Measurements from ENCODE around the gene UBAC1. TPM values are rescaled to one million over a fixed set of nuclear protein-coding genes. Genes with fewer than 3 reads are reported as not detected.

The UBAC1 gene
- polyA plus RNA-seq, 3 donors, result 30.9 to 35.9 (median 33.2) TPM

DNA sequence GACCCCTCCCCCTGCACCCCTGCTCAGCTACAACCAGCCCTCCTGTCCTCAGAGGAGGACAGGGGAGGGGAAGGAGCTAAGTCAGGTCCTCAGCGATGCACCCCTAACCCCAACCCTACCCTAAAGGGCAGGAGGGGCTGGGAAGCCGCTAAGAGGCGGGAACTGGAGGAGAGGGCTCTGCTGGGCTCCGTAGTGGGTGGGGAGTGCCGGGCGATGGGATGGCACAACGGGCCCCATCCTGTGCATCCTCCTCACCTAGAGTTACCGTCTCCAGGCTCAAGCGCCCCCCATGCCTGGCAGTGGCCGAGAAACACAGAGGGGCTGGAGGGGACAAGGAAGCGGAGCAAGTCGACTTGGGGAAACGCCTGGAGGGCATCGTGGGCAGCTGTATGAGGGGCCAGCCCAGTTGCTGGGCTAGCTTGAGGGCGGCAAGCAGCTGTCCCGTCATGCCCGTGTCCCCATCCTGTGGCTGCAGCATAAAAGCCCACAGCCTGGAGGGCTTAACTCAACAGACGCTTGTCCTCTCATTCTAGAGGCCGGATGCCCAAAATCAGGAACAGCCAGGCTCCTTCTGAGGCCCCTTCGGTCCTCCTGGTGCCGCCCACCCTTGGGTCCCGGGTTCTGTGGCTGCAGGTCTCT lies 23.0 kb upstream of the UBAC1 start:
- DNase-seq (ENCODE audit: extremely low read depth in 1 of 11, low read depth in 9 of 11, low spot score in 4 of 11), result no peak

GRCh38 chr9:135983208-135984071 lies 22.3 kb upstream of the UBAC1 start:
- DNase-seq (ENCODE audit: extremely low read depth in 1 of 11, low read depth in 9 of 11, low spot score in 4 of 11), result no peak

- no peak for DNase-seq (ENCODE audit: extremely low read depth in 1 of 11, low read depth in 9 of 11, low spot score in 4 of 11)
Measured at GRCh38 chr9:135982499-135983207, 21.5 kb upstream of the UBAC1 start.

DNA sequence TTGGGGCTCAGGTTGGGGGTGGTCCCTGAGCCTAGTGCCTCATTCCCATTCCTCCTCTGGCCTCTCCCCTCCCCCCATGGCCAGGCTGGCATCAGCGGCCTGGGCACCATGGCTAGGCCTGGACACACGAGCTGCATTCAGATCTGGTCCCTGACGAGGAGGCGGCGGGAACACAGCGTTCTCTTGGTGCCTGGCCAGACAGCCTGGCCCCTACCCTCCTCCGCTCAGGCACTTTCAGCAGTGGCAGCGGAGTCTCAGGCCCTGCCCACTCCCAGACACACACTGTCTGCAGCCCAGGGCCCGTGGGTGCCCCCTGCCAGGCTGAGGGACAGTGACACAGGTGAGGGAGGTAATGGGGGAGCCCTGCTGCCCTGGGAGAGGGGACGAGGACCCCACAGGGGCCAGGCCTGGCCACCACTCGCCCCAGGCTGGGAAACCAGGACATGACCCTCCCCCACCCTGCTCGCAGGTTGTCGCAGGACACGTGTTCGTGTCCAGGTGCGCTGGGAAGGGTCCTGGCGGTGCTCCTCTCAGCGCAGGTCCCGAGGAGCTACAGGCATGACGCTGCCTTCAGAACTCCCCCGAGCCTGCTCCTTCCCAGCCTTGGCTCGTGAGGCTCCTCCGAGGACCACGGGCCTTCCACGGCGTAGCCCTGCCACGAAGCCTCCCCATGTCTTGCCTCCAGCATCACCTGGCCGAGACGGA lies 19.9 kb upstream of the UBAC1 start:
- no peak for DNase-seq (ENCODE audit: extremely low read depth in 1 of 11, low read depth in 9 of 11, low spot score in 4 of 11)

DNA sequence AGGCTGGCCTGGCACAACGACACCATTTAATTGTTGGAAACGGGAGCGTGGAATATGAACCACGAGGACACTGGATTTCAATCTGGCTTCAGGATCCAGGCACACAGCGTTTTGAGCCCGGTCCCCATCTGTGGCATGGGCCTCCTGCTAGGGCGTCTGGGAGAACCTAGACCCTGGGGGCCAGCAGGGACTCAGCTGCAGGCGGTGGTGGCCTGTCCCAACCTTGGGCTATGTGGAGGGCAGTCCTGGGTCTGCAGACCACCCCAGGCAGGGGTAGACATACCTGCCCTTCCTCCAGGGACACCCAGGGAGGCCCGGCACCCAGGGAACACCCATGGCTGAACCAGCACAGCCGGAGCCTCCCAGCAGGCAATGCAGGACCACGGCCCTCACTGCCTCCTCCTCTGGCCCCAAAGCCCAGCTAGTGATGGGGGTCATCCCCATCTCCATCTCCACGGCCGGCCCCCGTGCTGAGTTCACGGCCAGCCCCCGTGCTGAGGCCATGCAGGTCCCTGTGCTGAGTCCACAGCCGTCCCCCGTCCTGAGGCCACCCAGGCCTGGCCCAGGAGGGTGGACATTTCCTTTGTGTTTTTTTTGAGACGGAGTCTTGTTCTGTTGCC lies 18.5 kb upstream of the UBAC1 start:
- DNase-seq (ENCODE audit: extremely low read depth in 1 of 11, low read depth in 9 of 11, low spot score in 4 of 11), result no peak

- DNase-seq (ENCODE audit: extremely low read depth in 1 of 11, low read depth in 9 of 11, low spot score in 4 of 11), result no peak
Measured at GRCh38 chr9:135978642-135979546, 17.7 kb upstream of the UBAC1 start.

GRCh38 chr9:135976944-135977343 lies 15.8 kb upstream of the UBAC1 start:
- DNase-seq (ENCODE audit: extremely low read depth in 1 of 11, low read depth in 9 of 11, low spot score in 4 of 11), result no peak

DNA sequence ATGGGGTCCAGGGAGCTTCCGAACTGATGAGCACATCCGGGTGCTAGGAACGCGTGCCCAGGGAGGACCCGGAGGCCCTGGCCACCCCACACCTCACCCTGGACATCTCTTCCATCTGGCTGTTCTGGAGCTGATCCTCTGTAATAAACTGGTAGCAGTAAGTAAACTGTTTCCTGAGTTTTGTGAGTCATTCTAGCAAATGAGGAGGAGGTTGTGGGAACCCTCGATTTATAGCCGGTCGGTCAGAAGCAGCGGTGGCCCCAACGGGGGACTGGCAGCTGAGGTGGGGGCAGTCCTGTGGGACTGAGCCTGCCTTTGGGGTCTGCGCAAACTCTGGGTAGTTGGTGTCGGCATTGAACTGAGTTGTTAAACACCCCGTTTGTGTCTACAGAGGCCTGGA lies 15.4 kb upstream of the UBAC1 start:
- no peak for DNase-seq (ENCODE audit: extremely low read depth in 1 of 11, low read depth in 9 of 11, low spot score in 4 of 11)

- DNase-seq (ENCODE audit: extremely low read depth in 1 of 11, low read depth in 9 of 11, low spot score in 4 of 11), result no peak
Measured at GRCh38 chr9:135975834-135976233, 14.7 kb upstream of the UBAC1 start.

DNA sequence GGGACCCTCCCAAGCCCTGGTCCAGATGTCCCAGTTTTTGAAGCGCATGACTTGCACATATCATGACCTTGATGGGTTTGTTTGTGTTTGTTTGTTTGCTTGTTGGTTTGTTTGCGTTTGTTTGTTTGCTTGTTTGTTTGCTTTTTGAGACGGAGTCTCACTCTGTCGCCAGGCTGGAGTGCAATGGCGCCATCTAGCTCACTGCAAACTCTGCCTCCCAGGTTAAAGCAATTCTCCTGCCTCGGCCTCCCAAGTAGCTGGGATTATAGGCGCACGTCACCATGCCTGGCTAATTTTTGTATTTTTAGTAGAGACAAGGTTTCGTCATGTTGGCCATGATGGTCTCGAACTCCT lies 13.0 kb upstream of the UBAC1 start:
- no peak for DNase-seq (ENCODE audit: extremely low read depth in 1 of 11, low read depth in 9 of 11, low spot score in 4 of 11)

- no peak for DNase-seq (ENCODE audit: extremely low read depth in 1 of 11, low read depth in 9 of 11, low spot score in 4 of 11)
Measured at GRCh38 chr9:135973277-135974219, 12.4 kb upstream of the UBAC1 start.

DNA sequence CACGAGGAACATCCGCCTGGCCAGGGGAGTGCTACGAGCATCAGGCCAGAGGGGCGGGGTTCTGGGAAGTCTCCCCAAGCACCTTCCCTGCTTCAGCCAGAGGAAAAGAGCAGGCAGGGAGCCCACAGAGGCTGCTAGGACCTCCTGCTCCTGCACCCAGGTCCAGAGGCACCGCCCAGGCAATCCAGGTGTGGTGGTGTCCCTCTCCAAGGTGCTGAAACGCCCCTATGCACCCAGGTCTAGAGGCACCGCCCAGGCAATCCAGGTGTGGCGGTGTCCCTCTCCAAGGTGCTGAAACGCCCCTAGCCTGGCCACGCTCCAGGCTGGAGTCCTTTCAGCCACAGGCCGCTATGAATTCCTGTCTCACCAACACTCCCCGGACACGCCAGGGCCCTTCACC lies 10.7 kb upstream of the UBAC1 start:
- DNase-seq (ENCODE audit: extremely low read depth in 1 of 11, low read depth in 9 of 11, low spot score in 4 of 11), result peak in 9 of 11 donors; percentile 70 to 82 (median 76)

GRCh38 chr9:135971111-135971766 lies 10.1 kb upstream of the UBAC1 start:
- DNase-seq (ENCODE audit: extremely low read depth in 1 of 11, low read depth in 9 of 11, low spot score in 4 of 11), result no peak

GRCh38 chr9:135970128-135970815 lies 9.1 kb upstream of the UBAC1 start:
- DNase-seq (ENCODE audit: extremely low read depth in 1 of 11, low read depth in 9 of 11, low spot score in 4 of 11), result no peak

GRCh38 chr9:135969064-135969683 lies 8.0 kb upstream of the UBAC1 start:
- DNase-seq (ENCODE audit: extremely low read depth in 1 of 11, low read depth in 9 of 11, low spot score in 4 of 11), result no peak

GRCh38 chr9:135968601-135969000 lies 7.4 kb upstream of the UBAC1 start:
- no peak for DNase-seq (ENCODE audit: extremely low read depth in 1 of 11, low read depth in 9 of 11, low spot score in 4 of 11)
